ENCODE results near the gene TSSK2.

The TSSK2 gene

DNA sequence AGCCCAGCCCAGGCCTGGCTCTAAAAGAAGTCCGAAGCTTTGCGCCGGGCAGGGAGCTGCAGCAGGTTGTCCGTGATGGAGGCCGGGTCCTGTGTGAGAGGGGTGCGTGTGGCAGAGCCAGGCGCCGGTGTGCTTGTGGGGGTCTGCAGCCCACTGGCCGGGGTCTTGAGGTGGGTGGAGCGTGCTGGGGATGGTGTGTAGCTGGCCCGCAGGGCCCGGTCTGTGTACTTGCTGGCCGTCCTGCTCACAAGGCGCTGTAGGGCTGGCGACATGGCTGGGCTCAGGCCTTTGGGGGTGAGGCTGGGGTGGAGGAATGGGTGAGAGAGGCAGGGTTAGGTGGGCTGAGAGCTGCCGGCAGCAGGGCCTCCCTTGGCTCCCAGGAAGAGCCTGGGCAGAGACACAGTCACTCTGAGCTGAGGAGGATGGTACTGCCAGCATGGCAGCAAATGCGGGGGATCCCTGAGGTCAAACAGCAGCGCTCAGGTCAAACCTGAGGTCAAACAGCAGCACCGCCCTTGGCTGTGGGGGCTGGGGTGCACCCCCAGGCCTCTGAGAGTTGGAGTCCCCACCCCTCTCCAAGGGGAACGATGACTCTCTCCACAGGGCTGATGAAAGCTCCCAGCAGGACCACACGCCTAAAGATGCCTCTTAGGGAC, 3.2 kb downstream of the TSSK2 start:
- H3K36me3 ChIP-seq (ENCODE audit: low read depth) = peaks cover 41% of the 10 kb centered on the region
- H3K9me3 ChIP-seq (ENCODE audit: severe bottlenecking) = no peaks in the 10 kb centered on the region
- peaks cover 9% of the 10 kb centered on the region for H3K4me1 ChIP-seq (ENCODE audit: insufficient read depth, poor library complexity, severe bottlenecking)
- H3K27me3 ChIP-seq (ENCODE audit: insufficient read depth, poor library complexity, severe bottlenecking) = no peaks in the 10 kb centered on the region
- H3K27ac ChIP-seq (ENCODE audit: poor library complexity, severe bottlenecking) = no peak overlapping the region
- no peak for ATAC-seq (ENCODE audit: low read depth)
- TF ChIP-seq, protein P1, sequence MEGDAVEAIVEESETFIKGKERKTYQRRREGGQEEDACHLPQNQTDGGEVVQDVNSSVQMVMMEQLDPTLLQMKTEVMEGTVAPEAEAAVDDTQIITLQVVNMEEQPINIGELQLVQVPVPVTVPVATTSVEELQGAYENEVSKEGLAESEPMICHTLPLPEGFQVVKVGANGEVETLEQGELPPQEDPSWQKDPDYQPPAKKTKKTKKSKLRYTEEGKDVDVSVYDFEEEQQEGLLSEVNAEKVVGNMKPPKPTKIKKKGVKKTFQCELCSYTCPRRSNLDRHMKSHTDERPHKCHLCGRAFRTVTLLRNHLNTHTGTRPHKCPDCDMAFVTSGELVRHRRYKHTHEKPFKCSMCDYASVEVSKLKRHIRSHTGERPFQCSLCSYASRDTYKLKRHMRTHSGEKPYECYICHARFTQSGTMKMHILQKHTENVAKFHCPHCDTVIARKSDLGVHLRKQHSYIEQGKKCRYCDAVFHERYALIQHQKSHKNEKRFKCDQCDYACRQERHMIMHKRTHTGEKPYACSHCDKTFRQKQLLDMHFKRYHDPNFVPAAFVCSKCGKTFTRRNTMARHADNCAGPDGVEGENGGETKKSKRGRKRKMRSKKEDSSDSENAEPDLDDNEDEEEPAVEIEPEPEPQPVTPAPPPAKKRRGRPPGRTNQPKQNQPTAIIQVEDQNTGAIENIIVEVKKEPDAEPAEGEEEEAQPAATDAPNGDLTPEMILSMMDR (IDR thresholded peaks at IDR 0.05; ENCODE audit: poor library complexity, severe bottlenecking) = no peak
- no peak for DNase-seq (ENCODE audit: low spot score)
- no peak overlapping the region for H3K4me3 ChIP-seq (ENCODE audit: severe bottlenecking)

DNA sequence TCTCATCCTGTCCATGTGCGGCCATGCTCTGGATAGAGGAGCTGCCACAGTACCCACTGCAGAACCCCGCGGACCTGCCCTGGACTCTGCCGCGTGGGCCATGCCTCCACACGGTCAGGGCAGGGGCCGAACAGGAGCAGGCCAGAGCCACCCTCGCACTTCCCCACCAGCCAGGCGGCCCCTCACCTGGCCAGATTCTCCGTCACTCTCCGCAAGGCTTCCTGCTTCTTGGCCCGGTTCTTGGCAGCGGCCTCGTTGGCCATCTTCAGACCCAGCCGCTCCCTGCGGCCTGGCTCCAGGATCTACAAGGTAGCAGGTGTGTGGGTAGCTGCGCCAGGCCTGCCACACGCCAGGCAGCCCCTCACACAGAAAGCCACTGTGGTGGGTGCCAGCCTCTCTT, 3.8 kb downstream of the TSSK2 start:
- no peak for ATAC-seq (ENCODE audit: low read depth)
- H3K4me1 ChIP-seq (ENCODE audit: insufficient read depth, poor library complexity, severe bottlenecking) = peaks cover 3% of the 10 kb centered on the region
- no peaks in the 10 kb centered on the region for H3K9me3 ChIP-seq (ENCODE audit: severe bottlenecking)
- TF ChIP-seq, protein P1 (IDR thresholded peaks at IDR 0.05; ENCODE audit: poor library complexity, severe bottlenecking) = no peak
- no peak overlapping the region for H3K4me3 ChIP-seq (ENCODE audit: severe bottlenecking)
- H3K27ac ChIP-seq (ENCODE audit: poor library complexity, severe bottlenecking) = no peak overlapping the region
- no peak for DNase-seq (ENCODE audit: low spot score)
- H3K27me3 ChIP-seq (ENCODE audit: insufficient read depth, poor library complexity, severe bottlenecking) = no peaks in the 10 kb centered on the region
- H3K36me3 ChIP-seq (ENCODE audit: low read depth) = peaks cover 44% of the 10 kb centered on the region

DNA sequence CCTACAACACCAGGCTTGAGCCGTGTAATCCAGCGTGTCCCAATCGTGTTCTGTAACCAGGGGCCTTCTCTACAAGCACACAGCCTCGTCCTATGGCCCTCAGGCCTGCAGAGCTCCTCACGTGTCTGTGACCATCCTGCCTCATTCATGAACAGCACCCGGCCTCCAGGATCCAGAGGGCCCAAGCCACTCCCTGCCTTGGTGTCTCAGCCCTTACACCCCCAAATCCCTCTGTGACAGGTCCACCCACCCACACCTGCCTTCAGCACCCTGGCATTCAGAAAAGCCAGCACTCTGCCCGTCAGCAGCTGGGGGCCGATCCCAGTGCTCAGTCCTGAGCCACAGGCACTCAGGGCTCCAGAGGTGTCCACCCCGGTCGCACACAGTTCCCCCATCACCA, 5.8 kb downstream of the TSSK2 start:
- DNase-seq (ENCODE audit: low spot score) = no peak
- peaks cover 64% of the 10 kb centered on the region for H3K36me3 ChIP-seq (ENCODE audit: low read depth)
- no peaks in the 10 kb centered on the region for H3K9me3 ChIP-seq (ENCODE audit: severe bottlenecking)
- H3K4me3 ChIP-seq (ENCODE audit: severe bottlenecking) = no peak overlapping the region
- no peak for ATAC-seq (ENCODE audit: low read depth)
- TF ChIP-seq, protein P1 (IDR thresholded peaks at IDR 0.05; ENCODE audit: poor library complexity, severe bottlenecking) = no peak
- no peak overlapping the region for H3K27ac ChIP-seq (ENCODE audit: poor library complexity, severe bottlenecking)
- H3K4me1 ChIP-seq (ENCODE audit: insufficient read depth, poor library complexity, severe bottlenecking) = no peaks in the 10 kb centered on the region
- H3K27me3 ChIP-seq (ENCODE audit: insufficient read depth, poor library complexity, severe bottlenecking) = no peaks in the 10 kb centered on the region

DNA sequence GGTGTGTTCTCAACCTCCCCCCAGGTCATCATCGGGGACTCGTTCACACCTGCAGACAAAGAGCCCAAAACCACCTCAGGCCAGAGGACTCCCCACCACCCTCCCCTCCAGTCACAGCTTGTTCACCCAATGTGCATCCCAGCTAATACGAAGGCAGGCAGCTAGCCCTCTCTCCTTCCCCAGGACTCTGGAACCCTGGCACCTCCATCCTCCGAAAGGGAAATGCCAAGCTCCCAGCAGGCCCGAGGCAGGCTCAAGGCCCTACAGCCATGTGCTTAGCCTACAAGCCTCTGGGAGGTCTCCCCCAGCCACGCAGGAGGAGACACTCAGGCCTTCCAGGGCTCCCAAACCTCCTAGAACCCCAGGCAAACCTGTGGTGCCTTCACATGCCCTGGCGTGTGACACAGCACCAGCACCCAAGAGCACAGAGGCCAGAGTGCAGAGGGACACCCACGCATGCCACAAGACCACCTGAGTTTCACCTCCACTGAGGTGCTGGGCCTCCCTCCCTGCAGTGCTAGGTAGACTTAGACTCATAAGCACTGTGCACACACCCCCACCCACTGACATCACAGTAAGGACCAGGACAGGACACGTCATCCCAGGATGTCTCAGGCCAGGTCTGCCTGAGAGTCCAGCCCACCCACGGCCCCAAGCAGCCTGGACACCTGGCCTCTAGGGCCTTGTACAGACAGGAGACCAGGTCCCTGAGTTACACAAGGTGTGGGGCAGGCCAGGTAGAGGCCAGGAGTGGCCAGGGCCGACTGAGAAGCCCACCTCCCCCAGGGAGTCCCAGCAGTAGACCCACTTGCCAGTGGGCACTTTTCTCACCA, 6.5 kb downstream of the TSSK2 start:
- no peak overlapping the region for H3K27ac ChIP-seq (ENCODE audit: poor library complexity, severe bottlenecking)
- no peaks in the 10 kb centered on the region for H3K27me3 ChIP-seq (ENCODE audit: insufficient read depth, poor library complexity, severe bottlenecking)
- no peak overlapping the region for H3K4me3 ChIP-seq (ENCODE audit: severe bottlenecking)
- no peaks in the 10 kb centered on the region for H3K4me1 ChIP-seq (ENCODE audit: insufficient read depth, poor library complexity, severe bottlenecking)
- TF ChIP-seq, protein P1 (IDR thresholded peaks at IDR 0.05; ENCODE audit: poor library complexity, severe bottlenecking) = no peak
- peaks cover 71% of the 10 kb centered on the region for H3K36me3 ChIP-seq (ENCODE audit: low read depth)
- DNase-seq (ENCODE audit: low spot score) = no peak
- ATAC-seq (ENCODE audit: low read depth) = no peak
- no peaks in the 10 kb centered on the region for H3K9me3 ChIP-seq (ENCODE audit: severe bottlenecking)
